HG03064 (cell line): ENCODE results near the gene DBNDD2.

Experiments used
- ATAC-seq: cut with Tn5 transposase; IDR thresholded peaks from one replicate; pipeline ENCODE4 v1.9.1; 2021; ENCODE audit warnings: low read depth; ENCODE audit not compliant: unreplicated experiment

DBNDD2 gene

GRCh38 chr20:45413479-45413878 is 5.4 kb downstream of the DBNDD2 start:
- no peak for ATAC-seq

- ATAC-seq, result no peak
Measured at GRCh38 chr20:45415822-45416637, 7.9 kb downstream of the DBNDD2 start, which contains the start of gene PIGT. Gene PIGT, plus strand, starts transcription at chr20:45416141. Its CDS starts 16 bp downstream, at chr20:45416157.

GRCh38 chr20:45416917-45417316 is 8.8 kb downstream of the DBNDD2 start:
- ATAC-seq, result no peak

- ATAC-seq, result no peak
Measured at GRCh38 chr20:45419188-45420091, 11.4 kb downstream of the DBNDD2 start.

- no peak for ATAC-seq
Measured at GRCh38 chr20:45420125-45420524, 12.0 kb downstream of the DBNDD2 start.

GRCh38 chr20:45423700-45424099 is 15.6 kb downstream of the DBNDD2 start:
- no peak for ATAC-seq

- ATAC-seq, result no peak
Measured at GRCh38 chr20:45425561-45425960, 17.5 kb downstream of the DBNDD2 start.

GRCh38 chr20:45426320-45427016 is 18.4 kb downstream of the DBNDD2 start:
- no peak for ATAC-seq

- ATAC-seq, result no peak
Measured at GRCh38 chr20:45427236-45428149, 19.4 kb downstream of the DBNDD2 start.

GRCh38 chr20:45429618-45430017 is 21.5 kb downstream of the DBNDD2 start:
- no peak for ATAC-seq

- peak; percentile 64 for ATAC-seq
Measured at GRCh38 chr20:45432294-45432693, 24.2 kb downstream of the DBNDD2 start.

GRCh38 chr20:45433316-45433715 is 25.2 kb downstream of the DBNDD2 start:
- ATAC-seq, result no peak

- no peak for ATAC-seq
Measured at GRCh38 chr20:45433976-45434375, 25.9 kb downstream of the DBNDD2 start.

GRCh38 chr20:45436732-45437485 is 28.8 kb downstream of the DBNDD2 start:
- no peak for ATAC-seq

GRCh38 chr20:45440424-45440823 is 32.3 kb downstream of the DBNDD2 start:
- ATAC-seq, result no peak

- no peak for ATAC-seq
Measured at GRCh38 chr20:45440891-45441685, 33.0 kb downstream of the DBNDD2 start.

- no peak for ATAC-seq
Measured at GRCh38 chr20:45441746-45442145, 33.7 kb downstream of the DBNDD2 start.

- ATAC-seq, result no peak
Measured at GRCh38 chr20:45444050-45444449, 36.0 kb downstream of the DBNDD2 start.
